ENCODE data around the gene C1orf94.
"Not testable (repeated sequence)": the region's sequence is repeated elsewhere in the genome, so short reads cannot be mapped to it uniquely, and the experiment has no call there.

The C1orf94 gene

DNA sequence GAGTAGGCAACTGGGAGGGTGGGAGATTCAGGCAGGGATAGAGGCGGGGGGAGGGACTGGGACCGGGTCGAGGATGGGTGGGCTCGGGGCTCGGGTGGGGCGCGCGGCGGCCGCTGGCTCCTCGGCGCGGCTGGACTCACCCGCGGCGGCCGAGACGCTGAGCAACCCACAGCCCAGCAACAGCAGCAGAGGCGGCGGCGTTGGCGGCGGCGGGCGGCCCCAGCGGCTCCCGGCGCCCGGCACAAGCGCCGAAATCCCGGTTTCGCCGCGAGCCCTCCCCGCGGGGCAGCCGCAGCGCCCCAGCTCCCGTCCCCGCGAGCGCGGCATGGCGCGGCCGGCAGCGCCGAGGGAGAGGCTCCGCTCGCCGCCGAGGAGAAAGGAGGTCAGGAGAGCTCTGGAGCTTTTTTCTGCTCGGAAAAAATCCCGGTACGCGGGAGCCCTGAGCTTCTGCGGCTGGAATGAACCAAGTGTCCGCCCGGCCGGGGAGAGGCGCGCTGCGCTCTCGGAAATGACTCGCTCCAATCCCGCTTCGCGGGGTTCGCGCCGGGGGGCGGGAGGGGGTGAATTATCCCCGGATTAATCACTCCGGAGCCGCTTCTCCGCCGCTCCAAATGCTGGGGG is 11.8 kb upstream of the C1orf94 start, which contains the start of gene CSMD2:
CSMD2 (minus strand) TSS at position 460 of the 621 bp plus-strand sequence; CDS start at position 327, 133 bp downstream.
- no peak for DNase-seq (ENCODE audit: low spot score)

DNA sequence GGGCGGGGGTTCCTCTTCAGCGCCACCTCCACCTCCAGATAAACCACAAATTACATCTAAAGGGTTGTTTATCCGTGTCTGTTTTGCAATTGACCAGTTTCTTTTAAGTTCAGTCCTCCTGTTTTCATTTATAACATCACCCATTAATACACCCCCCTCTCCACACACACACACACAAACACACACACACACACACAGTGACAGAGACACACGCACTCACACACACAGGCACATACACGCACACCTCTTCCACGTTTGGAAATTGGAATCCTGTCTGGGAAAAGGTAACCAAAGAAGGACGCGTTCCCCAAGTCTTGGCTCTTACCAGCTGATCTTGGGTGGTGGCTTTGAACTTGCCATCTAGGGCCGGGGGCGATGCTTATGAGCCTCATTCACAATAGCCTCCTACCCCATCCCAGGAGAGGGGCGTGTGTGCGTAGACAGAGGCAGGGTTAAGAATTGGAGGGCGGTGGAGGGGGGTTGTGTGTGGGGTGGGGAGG is 11.2 kb upstream of the C1orf94 start:
- DNase-seq (ENCODE audit: low spot score) = no peak

DNA sequence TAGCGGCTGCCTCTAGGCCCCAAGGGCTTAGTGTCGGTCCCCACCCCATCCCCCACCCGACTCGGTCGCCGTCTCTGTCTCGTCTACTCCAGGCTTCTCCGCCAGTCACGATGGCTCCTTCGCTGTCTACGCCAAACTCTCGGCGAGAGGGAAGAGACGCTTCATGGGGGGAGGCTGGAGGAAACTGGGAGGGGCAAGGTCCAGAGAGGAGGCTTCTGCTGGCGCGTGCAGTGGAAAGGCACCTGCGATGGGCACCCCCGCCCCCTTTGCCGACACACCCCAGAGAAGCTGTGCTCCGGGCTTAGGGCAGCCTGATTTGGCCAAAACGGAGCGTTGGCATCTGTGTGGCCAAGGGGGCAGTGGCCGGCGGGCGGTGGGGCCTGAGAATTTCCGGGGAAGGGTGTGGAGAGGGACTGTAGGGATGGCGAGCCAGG is 10.5 kb upstream of the C1orf94 start:
- DNase-seq (ENCODE audit: low spot score) = no peak

DNA sequence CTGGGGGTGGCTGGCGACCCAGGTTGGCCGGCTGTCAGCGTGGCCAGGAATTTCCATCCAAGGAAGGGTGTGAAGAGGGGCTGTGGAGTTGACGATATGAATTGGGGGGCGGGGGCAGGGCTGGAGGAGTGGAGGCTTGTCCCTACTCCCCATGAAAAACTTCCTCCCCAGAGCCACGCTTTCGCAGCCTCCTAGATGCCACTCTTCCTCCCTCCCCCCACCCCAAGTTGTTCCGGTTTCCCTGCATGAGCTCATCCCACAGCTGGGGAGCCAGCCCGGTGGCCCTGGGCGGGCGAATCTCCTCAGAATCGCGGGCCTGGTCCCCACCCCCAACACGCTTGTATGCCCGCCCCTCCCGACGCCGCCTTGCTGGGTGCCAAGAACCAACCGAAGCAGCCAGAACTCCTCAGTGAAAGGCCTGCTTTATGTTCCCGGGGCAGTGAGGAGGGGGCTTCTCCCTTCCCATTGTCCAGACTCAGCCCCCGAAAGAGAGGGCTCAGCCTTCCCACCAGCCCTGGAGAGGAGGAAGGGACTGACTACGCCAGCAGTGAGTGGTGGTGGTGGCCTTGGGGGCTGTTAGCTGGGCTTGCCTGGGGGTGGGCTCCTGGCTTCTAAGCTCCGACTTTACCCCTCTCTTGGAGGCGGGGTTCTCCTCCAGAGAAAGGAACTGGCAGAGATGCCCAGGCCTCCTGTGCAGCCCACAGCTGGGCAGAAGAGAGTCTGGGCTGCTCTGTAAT is 9.9 kb upstream of the C1orf94 start:
- no peak for DNase-seq (ENCODE audit: low spot score)

DNA sequence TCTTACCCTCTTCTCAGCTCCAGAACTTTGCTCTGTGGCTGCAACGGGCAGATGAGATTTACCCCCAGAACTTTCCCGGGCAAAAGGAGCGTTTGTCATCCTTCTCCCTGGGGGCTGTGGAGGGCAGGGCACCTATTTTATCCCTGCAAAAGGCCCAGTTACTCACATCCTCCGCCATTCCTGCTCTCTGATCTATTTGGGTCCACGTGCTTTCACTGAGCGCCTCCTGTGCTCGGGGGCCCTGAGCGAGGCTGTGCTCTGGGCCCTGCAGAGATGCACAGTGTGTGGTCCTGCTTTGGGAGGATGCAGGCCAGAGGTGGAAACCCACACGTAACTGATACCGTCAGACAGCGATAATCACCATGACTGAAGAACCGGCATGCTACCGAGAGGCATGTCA is 9.3 kb upstream of the C1orf94 start:
- DNase-seq (ENCODE audit: low spot score) = no peak

DNA sequence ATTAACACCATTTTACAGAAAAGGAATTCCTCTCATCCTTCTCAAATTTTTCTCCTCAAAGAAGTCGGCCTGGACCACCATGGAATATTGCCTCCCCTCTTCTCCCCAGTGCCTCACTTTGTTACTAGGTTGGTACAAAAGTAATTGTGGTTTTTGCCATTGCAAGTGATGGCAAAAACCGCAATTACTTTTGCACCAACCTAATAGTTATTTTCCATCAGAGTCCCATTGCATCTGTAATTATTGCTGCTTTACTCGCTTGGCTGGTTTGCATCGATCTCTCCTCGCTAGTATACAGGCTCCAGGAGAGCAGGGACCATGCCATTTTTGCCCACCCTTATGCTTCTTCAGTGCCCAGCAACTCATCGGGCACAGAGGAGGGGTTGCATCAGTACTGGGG is 963 bp upstream of the C1orf94 start:
- DNase-seq (ENCODE audit: low spot score) = no peak

DNA sequence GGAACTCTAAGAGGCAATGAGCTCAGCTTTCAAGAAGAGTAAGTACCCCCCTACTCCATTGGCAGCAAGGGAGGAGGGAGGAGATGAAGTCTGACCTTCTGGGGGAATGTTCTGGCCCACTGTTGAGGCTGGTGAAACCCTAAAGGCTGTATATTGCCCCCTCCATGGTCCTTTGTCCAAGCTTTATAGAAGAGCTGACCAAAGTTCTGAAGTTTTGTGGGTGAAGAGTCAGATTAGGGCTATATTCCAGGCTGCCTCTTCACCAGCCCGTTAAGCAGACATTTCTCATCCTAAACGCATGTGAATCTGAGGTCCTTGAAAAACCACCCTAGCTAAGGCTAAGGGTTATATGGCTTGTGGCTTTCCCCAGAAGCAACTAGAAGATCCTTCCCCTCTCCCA is 1.4 kb downstream of the C1orf94 start:
- no peak for DNase-seq (ENCODE audit: low spot score)

DNA sequence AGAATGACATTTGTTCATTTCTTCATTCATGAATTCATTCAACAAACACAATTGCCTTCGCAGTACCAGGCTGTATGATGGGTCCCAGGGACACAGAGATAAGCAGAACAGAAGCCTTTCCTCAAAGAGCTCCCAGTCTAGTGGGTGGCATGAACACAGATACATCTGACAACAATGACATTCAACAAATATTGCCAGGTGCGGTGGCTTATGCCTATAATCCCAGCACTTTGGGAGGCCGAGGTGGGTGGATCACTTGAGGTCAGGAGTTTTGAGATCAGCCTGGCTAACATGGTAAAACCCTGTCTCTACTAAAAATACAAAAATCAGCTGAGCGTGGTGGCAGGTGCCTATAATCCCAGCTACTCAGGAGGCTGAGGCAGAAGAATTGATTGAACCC is 6.7 kb downstream of the C1orf94 start:
- DNase-seq (ENCODE audit: low spot score) = not testable (repeated sequence)

DNA sequence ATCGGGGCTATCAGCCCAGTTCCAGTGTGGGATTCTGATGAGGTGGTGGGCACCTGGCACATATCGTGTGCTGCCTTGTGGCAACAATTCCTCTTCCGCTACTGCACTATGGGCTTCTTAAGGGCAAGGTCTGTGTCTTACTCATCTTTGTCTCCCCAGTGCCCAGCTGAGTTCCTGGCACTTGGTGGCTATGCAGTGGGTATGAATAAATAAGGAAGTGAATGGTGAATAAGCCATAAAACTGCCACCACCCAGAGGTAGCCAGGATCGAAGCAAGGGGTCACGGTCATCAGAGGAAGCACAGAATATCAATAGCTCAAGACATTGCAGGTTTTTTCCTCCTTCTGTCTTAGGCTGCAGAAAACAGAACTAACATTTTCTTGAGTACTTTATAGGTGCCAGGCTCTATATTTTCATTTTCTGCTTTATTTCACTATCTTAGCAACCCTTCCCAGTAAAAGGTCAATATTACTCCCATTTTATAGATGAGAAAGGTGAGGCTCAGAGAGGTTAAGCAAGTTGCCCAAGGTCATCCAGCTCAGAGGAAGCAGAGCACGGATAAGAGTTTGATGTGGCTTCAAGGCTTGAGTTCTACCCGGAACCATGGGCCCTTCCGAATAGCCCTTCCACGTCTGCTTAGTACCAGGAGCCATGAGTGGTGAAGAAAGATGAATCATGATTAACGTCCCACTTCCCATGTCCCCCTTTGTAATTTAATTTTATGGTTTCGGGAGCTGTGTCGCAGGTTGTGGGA is 10.2 kb downstream of the C1orf94 start:
- no peak for DNase-seq (ENCODE audit: low spot score)

DNA sequence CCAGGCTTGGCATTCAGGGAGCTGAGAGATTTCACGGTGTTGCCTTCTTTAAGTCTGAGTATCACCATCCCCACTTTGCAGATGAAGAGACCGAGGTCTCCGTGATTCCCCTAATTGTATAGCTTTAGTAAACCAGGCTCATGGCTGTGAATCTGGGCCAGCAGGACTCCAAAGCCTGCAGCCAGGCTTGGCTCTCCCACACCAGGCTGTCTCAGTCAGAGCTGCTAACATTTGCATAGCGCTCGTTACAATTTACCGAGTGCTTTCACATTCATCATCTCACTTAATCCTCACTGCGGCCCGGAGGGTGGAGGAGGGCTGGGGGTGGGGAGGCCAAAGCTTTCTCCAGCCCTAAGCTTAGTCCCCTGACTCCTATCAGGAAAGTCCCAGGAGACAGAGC is 11.7 kb downstream of the C1orf94 start:
- no peak for DNase-seq (ENCODE audit: low spot score)

DNA sequence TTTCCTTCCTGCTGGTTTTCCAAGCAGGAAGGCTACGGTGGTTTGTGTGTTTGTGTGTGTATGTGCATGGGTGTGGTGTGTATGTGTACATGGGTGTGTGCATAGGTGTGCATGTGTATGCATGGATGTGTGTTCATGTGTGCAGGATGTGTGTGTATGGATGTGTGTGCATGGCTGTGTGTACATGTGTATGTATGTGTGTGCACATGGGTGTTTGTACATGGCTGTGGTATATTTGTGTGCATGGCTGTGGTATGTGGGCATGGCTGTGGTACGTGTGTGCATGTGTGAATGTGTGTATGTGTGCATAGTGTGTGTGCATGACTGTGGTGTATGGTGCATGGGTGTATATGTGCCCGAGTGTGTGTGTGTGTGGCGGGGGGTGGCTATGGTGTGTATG is 12.3 kb downstream of the C1orf94 start:
- DNase-seq (ENCODE audit: low spot score) = no peak

DNA sequence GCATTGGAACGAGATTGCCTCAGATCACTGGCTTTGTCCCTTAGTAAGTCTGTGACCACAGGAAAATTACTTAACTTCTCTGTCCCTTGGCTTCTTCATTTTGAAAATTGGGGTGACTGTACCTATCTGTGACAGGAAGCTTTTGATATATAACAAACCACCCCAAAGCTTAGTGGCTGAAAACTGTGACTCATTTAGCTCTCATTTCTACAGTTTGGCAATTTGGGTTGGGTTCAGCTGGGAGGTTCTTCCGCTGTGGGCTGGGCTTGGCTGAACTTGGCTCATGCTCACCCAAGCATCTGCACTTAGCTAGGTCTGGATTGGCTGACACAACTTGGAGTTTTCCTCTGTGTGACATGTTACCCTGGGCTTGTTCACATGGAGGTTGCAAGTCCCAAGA is 14.0 kb downstream of the C1orf94 start:
- no peak for DNase-seq (ENCODE audit: low spot score)

DNA sequence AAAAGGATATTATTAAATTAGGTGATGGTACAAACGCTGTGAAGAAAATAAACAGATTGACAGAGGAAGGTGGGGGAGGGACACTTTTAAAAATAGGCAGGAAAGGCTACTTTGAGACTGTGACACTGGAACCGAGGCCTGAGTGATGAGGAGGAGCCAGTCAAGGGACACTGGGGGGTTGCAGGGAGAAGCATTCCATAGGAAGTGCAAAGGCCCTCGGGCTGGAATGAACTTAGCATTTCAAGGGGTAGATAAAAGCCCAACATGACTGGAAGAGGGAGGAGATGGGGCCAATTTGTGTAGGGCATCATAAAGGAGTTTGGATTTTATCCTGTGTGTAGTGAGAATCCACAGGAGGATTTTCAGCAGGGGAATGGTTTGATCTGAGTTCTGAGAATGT is 15.9 kb downstream of the C1orf94 start:
- DNase-seq (ENCODE audit: low spot score) = no peak

DNA sequence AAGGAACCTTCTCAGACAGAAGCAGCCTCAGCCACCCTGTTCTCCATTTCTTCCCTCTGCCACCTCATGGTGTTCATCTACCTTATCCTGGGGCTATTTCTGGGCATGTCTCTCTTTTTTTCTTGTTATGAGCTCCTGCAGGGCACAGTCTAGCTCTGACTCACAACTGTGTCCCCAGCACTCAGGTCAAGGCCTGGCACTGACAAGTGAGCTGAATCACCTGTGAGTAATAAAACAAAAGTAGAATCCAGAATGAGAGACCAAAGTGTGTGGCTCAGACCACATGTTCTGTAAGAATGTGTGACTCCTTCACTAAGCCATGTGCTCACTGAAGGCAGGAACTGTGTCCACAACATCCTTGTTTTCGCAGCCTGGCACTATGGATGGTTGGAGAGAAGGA is 23.2 kb downstream of the C1orf94 start:
- no peak for DNase-seq (ENCODE audit: low spot score)

DNA sequence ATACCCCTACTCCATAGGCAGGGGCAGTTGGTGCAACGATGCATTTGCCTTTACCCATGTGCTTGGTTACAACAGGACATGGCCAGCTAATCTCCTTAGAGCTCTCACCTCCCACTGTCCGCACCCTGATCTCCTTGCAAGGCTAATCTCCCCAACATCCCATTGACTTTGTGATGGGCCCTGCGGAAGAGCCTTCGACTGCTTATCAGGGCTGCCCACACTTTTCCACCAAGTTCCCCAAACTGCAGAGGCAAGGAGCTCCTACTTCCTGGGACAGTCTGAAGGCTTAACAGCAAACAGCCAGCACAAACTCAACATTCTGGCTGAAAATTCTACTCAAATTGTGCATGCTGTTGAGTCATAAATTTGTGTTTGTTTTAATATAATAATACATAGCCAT is 36.0 kb downstream of the C1orf94 start:
- no peak for DNase-seq (ENCODE audit: low spot score)

DNA sequence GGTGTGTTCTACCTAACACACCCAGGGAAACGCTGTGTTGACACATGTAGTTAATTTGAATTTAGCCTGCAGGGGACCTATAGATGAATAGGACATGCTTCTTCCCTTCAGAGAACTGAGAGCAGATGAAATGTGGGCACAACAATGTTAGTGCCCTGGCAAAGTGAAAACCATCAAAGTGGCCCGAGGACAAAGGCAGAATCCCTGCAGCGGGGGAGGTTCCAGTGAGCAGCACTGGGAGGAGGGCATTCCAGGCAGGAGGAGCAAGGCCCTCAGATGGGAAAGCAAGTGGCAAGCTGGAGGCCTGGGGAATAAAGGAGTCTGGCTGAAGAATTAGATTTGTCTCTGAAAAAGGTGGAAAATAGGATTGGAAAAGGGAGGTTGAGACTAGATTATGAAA is 37.2 kb downstream of the C1orf94 start:
- DNase-seq (ENCODE audit: low spot score) = no peak

DNA sequence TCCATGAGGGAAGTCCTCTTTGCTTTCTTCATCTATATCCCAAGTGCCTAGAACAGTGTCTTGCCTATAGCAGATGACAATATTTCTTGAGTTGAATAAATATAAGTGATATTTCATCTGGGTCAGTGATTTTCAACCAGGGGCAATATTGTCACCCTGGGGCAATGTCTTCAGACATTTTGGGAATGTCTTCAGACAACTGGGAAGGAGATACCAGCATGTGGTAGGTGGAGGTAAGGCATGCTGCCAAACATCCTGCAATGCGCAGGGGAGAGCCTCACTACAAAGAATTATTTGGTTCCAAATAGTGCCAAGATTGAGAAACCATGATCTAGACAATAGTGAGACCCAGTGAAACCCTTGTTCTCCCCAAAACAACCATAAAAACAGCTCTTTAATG is 54.7 kb downstream of the C1orf94 start:
- DNase-seq (ENCODE audit: low spot score) = no peak

DNA sequence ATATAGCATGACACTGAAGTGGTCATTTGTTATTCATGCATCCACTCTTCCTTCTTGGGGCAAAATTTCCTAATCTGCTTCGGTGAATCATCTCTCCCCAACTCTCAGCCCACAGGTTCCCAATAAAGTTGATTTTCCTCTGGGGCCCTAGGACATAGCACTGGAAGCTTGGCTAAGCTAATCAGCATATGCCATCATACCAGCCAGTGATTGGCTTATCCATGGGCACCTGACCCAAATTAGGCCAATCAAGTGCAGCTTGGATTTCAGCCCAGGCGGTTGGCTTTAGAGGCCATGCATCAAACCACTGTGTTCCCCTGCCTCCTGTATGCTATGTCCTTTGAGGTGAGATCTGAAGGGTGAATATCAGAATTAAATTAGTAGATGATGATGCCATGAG is 58.9 kb downstream of the C1orf94 start:
- DNase-seq (ENCODE audit: low spot score) = no peak

DNA sequence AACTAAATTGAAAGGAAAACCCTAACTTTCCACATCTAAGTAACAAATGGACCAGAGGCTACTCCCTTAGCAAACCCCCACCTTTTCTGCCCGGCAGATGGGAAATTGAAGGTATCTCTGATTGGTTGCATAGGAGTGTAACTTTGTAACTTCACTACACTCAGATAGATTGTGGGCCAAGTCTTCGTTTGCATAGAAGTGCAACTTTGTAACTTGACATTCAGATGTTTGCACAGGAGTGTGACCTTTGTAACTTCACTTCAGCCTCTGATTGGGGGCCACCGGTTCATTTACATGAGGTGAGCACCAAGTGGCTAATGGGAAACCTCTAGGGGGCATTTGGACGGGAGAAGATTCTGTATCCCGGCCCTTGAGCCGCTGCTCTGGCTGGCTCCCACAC is 59.4 kb downstream of the C1orf94 start:
- DNase-seq (ENCODE audit: low spot score) = no peak

DNA sequence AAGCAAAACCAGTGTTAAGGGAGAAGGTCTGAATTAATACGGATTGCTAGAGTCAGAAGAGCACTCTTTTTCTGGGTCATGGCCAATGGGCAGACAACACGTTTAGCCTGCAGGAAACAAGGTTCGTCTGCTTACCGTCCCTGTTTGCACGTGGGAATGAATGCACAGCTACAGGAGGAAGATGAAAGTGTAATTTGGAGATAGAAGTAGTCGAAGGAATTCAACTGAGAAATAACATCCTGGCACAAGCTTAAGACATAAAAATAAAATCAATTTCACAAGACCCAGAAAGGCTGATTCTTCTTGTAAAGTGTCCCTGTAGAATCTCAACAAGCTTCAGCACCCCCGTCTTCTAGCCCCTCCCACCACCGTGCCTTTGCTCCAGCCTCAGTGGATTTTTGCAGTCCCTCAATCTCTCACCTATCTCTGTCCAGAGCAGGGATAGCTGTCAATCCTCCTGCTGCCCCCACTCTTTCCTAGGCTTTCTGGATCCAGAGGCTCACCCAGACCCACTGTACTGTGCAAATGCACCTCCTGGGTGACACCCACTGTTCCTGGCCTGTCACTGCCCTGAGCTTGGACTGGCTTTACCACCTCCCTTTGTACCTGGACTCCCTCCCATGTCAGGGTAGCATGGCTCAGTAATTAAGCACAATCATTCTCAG is 60.6 kb downstream of the C1orf94 start:
- DNase-seq (ENCODE audit: low spot score) = no peak

DNA sequence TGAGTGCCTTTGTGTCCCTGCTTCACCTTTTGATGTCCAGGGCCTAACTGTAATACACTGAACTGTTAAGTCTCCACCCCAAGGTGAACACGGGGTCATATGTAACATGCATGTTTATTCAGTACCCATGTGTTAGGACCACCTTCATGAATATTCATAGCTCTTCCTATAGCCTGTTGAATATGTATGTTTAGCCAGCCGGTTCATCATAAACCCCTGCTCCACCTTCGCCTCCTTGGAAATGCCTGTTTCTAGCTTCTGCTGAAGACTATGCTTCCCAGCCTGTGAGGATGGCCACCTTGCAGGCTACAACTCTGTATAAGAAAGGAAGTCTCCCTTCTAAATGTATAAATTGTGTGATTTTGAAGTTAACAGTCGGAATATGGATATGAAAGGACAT is 69.3 kb downstream of the C1orf94 start:
- no peak for DNase-seq (ENCODE audit: low spot score)

DNA sequence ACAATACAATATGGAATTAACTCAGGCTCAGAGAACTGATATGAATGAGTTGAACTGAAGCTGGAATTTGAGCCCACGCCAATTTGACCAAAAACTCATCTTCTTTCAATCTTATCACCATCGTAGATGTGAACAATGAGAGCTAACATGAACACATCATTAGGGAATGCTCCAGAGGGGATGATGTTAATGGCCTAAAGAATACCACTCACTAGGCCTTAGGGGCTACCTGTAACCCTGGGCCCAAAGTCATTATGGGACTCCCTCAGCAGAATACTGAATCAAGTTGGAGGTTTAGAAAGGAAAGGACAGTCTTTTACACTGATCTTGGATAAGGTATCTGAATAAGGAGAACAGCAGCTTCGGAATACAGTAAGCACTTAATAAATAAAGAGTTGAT is 73.6 kb downstream of the C1orf94 start:
- DNase-seq (ENCODE audit: low spot score) = no peak

All from CD4-positive, alpha-beta T cell treated with Interleukin-6 at 100 ng/mL for 8 hours (primary cell).